GM12874 (cell line): ENCODE results near the gene TGM3.

Experiments used
- CTCF ChIP-seq: IDR thresholded peaks from 2 replicates; pipeline ENCODE4 v1.5.1; 2011; ENCODE audit warnings: low read depth, mild to moderate bottlenecking, control low read depth, low read length, moderate library complexity; ENCODE audit not compliant: insufficient read depth

Gene TGM3

DNA sequence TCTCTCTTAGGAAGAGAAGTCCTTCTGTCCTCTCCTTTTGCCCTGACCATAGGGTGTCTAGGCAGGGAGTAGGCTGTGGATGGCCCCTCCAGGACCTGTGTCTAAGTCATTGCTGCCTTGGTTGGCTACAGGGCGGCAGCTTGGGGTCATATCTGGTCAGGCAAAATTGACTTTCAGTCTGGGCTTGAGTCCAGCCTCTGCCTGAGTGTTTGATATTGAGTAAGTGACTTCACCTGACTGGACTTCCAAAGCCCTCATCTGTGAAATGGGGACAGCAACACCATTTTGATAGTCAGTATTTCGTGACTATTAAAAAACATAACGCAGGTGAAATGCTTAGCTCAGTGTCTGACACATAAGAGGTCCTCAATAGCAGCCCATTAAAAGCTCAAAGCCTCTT lies 4.6 kb downstream of the TGM3 start:
- TF ChIP-seq CTCF, result no peak

GRCh38 chr20:2301164-2301622 lies 5.4 kb downstream of the TGM3 start:
- TF ChIP-seq CTCF, result no peak

GRCh38 chr20:2302384-2303060 lies 6.7 kb downstream of the TGM3 start:
- no peak for TF ChIP-seq CTCF

DNA sequence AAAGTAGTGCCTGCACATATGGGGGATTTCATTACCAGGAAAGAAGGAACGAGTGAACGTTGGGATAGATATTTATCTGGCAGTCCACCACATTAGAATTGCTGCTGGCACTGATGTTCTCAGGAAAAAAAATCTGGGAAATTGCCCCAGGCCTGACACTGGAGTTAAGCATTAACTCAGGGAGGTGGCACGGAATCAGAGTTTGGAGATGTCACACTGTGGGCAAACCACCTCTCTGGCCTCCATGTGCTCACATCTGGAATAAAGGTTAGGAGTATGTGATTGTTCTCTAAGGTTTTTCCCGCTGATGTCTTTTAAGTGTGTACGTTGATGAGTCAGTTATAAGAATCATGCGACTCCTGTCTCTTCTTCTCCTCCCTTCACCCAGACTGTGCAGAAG lies 7.9 kb downstream of the TGM3 start:
- TF ChIP-seq CTCF, result no peak

GRCh38 chr20:2304180-2304579 lies 8.4 kb downstream of the TGM3 start:
- TF ChIP-seq CTCF, result no peak

DNA sequence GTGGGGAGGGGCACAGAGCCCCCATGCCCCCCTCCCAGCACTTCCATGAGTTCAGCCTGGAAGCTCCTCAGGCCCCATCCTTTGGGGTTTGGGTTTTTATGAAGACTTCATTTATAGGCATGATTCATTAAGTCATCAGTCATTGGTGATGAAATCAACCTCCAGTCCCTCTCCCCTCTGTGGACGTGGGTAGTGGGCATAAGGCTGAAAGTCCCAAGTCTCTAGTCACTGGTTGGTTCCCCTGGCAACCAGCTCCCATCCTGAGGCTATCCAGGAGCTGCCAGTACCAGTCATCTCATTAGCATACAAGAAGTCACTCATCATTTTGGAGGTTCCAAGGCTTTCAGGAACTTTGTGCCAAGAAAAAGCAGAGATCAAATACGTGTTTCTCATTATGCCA lies 9.2 kb downstream of the TGM3 start:
- no peak for TF ChIP-seq CTCF

- no peak for TF ChIP-seq CTCF
Measured at GRCh38 chr20:2305479-2305878, 9.7 kb downstream of the TGM3 start.
